Left lobe of liver (tissue), 2 donors: Measurements from ENCODE around the gene TNS1. TPM values are rescaled to one million over a fixed set of nuclear protein-coding genes. Genes with fewer than 3 reads are reported as not detected.

Experiments
- ATAC-seq: fragments of 200-7000 bp; cut with Tn5 transposase; one replicate; pipeline ENCODE4 v1.9.1; 2020; ENCODE audit warnings: mild to moderate bottlenecking, moderate library complexity
- DNase-seq: peaks from one replicate; pipeline ENCODE4 v3.0.0-alpha.2; 2020; ENCODE audit warnings: low spot score
- total RNA-seq: library from RNA; stranded (reverse); gene quantifications from one replicate; pipeline ENCODE4 v1.2.1, GENCODE V29; 2021
- donor health status: DM: no; HTN: no; CAD: no; lungs with moderate emphysema.
- donor health status: DM: no; HTN: yes; CAD: no.

TNS1 gene
- total RNA-seq, 1 donor from 2014 or later, result 102 TPM

DNA sequence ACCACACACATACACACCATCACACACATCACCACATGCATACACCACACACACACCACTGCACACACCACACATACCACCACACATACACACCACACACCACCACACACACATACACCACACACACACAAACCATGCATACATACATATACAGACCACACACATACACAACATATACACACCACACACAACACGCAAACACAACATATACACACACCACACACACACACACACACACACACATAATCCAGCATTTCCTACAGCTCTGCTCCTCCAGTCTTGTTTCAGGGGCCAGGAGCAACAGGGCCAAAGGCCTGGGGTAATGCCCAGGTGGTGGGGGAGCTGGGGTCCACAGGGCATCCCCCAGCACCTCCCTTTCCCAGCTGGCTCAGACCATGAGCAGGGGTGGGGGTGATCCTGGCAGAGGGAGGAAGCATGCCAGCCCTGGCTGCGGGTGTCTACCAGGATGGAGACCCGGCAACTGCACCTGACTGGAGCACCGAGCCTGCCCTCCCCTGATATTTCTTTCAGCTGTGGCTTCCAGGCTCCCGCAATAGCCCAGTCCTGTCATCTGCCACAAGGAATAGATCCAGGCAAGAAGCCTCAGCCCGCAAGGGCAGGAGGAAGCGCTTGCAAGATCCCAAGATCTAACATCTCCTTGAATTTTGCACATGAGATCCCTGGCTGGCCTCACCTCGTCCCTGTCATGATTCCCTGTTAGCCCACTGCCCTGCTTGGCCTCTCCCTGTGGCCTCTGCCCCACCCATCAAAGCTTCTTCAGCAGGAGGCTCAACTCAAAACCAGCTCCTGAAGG lies 196.9 kb downstream of the TNS1 start:
- ATAC-seq (no peak), DNase-seq (no peak)

DNA sequence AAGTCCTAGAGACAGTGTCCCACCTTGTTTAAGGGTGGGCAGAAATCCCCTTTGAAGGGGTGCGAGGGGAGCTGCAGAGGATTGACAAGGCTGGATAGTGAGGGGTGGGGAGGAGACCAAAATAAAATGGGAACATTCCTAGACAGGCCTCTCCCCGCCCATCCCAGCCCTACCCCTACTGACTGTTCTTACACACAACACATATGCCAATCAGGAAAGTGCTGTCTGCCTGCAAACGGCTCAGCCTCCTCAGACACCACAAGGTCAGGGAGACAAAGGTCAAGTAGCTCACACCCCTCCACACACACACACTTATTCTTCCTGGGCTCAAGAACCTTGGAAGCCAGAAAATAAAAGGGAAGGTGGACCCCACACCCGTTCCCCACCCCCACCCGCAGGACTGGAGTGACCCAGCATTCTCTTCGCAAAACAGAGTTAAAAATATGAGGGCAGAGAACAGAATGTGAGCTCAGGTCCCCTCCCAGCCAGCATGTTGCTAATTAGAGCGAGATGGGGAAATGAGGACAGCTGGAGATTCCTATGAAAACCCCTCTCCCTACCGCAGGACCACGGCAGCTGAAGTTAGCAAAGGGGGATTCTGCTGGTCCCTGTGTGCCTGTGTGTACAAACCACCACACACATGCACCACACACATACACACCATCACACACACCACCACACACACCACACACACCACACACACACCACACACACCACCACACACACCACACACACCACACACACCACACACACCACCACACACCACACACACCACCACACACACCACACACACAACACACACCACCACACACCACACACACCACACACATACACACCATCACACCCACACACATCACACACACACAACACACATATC lies 197.8 kb downstream of the TNS1 start:
- ATAC-seq (no peak), DNase-seq (no peak)

DNA sequence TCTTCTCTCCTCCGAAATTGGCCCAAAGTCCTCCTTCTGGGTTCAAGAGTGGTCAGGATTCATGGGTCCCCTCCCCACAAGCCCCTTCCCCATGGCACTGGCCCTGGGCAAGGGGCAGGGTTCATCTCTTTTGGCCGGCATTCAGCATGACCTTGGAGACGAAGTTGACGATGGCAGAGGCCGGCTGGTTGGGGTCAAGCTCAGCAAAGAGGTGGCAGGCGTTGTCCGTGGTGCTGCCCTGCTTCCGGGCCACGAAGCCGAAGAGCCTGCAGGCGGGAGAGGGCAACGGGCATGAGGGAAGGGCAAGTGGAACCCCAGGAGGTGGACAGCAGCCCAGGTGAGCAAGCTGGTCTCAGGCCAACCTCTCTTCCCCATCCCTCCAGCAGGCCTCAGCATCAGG lies 198.5 kb downstream of the TNS1 start:
- DNase-seq (no peak), ATAC-seq (peak; percentile 38)

DNA sequence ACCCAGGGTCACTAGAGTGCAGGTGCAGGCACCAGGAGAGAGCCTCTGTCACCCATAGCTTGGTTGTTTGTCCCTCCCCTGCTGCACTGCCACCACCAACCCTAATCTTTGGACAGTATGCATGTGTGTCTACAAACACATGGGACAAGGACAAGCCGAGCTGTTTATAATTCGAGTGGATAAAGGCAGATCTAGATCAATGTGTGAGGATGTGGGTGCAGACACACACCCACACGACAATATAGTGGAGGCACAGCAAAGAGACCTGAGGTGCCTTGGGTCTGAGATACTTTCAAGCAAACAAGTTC lies 199.2 kb downstream of the TNS1 start:
- ATAC-seq, result peak; percentile 2
- no peak for DNase-seq

DNA sequence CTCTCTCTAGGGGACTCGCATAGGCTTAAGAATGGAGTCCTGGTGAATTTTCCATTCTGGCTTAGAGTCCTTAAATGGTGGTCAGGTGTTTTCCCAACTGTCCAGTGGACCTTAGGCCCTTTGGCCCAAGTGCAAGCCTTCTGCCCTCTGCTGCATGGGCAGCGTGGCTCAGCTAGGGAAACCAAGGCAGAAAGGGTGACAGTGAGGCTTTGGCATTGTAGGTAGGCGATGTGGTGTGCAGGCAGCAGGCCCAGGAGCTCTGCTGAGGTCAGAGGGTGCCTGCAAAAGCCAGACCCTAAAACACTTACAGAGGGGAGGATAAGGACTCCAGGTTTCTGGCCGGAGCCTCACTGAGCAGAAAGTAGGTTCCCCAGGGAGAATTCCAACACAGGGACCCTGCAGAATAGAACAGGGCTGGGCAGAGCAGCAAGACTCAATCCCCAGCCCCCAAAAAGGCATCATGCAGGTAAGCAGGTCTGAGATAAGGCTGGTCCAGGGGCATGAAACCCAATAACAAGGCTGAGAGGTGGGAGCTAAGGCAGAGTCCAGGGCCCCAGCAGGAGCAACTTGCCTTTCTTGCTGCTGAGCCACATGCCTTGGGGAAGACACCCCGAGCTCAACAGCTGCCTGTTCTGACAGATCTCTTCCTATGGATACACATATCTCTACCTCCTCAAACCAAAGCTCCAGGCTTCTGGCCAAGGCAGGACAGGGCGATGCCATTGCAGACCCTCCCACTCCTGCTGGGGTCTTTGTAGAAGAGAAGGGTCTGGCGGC lies 199.7 kb downstream of the TNS1 start:
- ATAC-seq (no peak), DNase-seq (peak; percentile 30)

DNA sequence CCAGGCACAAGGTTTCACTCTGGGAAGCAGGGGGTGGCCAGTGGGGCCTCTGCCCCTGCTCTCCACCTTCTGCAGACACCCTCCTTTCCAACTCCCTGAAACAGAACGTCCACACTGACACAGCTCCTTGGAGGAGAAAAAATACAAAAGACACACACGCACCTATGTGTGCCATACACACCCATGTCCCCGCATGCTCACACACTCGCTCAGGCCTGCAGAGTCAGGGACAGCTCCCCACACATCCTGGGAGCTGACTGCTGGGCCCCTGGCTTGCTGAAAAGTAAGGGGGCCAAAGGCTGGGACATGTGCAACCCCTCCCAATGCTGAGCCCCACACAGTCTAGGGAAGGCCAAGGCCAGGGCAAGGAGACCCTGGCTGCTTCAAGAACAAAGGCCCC lies 200.5 kb downstream of the TNS1 start:
- no peak for DNase-seq
- no peak for ATAC-seq

DNA sequence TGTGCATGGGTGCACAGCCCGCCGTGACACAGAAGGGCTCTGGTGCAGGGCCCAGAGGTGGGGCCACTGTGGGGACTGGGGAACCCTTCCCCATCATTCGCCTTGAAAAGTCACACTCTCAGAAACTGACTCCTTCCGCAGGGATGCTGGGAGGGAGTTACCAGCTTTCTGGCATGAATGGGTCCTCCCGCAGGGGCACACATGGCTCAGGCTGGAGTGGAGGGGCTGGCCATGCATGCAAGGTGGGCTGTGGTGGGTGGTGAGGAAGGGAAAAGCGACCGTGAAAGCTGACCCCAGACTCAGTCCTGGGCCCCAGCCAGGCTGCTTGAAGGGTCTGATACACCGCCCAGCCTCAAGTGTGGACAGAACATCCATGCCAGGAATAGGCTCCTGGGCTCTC lies 201.1 kb downstream of the TNS1 start:
- peak; percentile 38 for DNase-seq
- ATAC-seq, result no peak

DNA sequence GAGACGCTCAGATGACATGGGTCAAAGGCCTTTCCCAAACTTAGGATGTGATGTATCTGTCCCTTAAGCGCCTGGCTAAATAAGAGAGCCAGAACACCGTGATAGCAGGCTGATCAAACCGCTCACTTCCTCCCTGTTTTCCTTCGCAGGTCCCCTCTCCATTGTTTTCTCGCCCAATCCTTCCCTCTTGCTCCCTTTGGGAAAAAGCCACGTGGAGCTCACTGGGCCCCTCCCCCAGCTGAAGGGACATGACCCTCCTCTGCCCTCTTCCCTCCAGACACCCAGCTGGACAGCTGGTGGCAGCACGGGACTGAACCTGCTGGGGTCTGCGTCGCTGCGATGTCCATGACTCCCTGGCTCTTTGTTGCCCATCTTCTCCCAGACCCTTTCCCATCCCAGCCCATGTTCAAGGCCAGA lies 201.7 kb downstream of the TNS1 start:
- DNase-seq (peak; percentile 38), ATAC-seq (no peak)

DNA sequence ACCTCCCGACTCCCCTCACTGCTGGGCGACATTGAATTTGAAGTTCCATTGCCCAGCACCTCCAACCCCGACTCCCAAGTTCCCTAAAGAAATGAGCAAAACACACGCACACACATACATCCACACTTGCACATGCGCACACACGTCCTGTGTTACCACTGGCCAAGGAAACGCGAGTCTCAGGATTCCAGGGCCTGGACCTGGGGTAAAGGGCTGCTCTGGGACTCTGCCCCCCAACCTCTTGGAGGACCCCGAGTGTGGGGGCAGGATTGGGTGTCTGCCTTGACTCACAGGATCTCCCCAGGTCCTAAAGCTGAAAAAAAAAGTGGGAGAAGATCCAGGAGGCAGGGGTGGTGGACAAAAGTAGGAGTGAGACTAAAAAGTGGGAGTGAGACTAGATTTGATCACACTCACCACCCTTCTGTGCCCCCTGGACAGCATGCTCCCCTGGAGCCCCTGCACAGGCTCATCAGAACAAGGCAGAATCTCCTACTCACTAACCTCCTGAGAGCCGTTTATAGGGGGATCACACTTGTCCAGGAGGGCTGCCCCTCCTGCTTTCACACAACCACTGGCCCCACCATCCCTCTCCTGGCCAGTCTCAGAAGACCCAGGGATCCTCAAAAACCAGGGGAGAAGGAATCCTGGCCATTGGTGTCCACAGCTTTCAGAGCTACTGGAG lies 202.2 kb downstream of the TNS1 start:
- no peak for DNase-seq
- no peak for ATAC-seq

DNA sequence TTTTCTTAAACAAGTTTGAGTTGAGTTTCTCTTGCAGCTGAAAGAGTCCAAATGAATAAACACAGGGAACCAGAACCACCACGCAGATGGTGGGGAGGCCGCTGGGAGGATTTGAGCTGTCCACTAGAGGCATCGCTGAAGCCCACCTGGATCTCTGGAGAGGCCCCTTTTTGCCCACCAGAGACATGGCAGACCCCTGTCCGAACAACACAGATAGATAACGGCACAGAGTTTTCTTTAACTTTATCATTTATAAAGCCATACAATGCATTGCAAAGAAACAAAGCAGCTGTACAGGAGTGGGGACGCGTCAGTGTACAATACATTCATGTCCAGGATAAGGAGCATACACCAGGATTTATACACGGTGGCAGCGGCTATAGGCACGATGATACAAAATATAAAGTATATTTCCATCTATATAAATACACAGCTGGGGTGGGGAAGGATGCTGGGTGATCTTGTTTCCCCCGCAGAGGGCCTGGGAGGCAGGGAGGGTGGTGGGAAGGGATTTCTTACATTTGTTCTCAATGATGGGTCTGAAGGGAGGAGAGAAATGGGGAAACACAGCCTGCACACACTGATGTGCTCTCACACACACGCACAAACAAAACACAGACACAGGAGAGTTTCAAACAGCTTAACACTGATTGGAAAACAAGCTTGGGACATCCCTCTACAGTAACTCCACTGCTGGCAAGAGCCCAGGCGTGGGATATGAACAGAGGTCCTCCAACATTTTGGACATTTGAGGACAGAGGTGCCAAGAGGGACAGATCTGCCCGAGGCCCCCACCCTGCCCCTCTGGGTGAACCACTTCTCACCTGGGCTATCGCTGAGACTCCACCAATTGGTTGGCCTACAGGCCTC lies 203.0 kb downstream of the TNS1 start:
- DNase-seq (peak; percentile 45), ATAC-seq (no peak)

DNA sequence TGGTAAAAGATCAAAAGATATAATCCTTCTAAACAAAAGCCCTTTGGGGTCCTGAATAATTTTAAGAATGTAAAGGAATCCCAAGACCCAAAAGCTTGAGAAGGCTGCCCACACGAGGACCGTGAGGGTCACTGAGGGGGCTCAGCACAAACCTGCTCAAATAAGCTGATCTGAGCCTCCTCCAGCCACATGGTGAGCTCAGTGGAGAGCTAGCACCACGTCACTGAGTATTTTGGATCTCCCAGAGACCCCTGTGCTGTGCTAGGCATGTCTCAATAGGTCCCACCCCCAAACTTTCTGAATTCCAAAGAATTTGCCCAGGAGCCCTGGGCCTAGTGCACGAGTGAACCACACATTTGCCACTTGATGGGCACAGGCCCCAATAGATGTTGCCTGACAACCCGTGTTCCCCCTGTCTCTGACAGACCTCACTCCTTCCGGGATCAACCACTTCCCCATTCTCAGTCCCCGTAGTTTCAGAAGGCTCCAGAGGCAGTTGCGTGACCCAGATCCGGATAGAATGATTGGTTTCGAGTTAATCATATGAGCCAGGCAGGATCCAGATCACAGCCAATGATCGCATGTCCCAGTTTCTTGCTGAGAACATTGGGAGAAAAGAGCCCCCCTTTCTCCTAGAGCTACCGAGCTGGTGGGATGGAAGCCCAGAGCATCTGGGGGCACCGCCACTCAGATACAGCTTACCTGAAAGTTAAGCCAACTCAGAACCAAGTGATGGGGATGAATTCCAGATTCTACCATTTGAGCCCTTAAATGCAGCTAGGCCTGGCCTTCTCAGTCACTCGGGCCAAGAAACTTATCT lies 203.8 kb downstream of the TNS1 start:
- ATAC-seq, result peak; percentile 4
- DNase-seq, result peak; percentile 42

DNA sequence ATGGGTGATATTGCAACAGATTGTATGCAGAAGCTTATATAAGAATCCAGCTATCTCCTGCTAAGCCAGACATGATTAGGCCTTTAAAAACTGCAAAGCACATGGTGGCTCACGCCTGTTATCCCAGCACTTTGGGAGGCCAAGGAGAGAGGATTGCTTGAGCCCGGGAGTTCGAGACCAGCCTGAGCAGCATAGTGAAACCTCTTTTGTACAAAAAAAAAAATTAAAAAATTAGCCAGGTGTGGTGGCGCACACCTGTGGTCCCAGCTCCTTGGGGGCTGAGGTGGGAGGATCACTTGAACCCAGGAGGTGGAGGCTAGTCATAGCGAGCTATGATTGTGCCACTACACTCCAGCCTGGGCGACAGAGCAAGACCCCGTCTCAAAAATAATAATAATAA lies 204.6 kb downstream of the TNS1 start:
- ATAC-seq (no peak), DNase-seq (peak; percentile 5)

DNA sequence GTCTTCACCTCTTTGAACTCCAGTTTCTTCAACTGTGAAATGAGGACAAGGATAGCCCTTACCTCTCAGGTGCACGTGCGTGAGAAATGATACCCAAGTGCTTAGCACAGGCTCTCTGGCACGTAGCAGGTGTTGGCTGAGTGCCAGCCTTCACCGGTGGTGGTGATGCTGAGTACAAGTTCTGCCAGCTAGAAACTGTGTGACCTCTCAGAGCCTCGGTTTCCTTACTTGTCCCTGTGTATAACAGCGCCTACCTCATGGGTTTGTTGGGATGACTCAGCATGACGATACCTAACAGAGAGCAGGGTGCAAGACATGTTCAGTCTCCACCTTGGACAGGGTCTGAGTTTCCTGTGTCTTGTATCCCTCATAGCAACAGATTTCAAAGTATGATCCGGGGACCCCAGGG lies 205.1 kb downstream of the TNS1 start:
- DNase-seq, result peak; percentile 71
- ATAC-seq, result peak; percentile 43

DNA sequence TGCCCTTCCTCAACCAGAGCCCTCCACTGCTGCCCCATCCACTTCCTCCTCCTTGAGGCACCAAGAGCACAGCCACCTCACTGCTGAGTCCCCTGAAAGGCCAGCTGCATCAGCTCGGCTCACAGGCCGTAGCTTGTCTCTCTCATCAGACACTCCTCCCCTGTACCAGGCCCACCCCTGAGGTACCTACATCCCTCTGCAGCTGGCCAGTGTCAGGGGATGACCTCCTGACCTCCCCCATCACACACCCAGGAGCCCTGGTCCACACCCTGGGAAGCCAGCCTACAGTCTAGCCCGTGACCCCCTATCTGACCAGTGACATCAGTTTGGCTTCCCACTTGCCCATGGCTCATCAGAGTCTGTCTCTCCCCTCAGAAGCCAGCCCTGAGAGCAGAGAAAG lies 205.6 kb downstream of the TNS1 start:
- peak; percentile 13 for ATAC-seq

DNA sequence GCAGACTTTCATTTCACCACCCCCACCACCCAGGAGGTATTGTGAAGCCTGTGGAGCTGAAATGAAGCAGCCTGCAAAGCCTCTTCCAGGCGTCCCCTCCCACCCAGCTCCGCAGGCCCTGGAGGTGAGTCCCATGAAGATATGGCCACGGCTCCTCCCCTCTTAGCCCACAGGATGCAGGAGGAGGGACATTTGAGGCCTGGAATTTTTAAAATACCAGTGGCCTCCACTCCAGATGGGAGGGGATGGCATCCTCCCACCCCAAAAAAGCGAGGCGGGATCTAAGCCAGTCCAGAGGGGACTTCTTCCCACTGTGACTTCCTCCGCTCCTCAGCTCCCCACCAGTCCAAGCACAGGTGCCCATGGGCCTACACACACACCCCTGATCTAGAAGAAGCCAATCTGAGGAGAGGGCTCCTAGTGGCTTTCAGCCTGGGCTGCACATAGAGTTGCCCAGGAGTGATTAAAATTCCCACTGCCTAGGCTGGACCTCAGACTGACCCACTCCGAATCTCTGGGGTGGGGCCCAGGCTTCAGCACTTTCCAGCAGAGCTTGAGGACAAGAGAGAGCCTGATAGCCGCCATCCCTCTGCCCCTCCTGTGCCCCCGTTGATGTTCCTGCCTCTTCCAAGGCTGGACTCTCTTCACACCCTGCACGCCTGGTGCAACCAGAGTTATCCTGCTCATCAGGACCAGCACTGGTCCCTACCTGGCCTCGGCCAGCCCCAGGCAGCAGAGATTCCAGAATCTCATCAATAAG lies 206.9 kb downstream of the TNS1 start:
- DNase-seq, result peak; percentile 37
- no peak for ATAC-seq

More for the DNA sequence above, 205.6 kb downstream of the TNS1 start:
- peak; percentile 38 for DNase-seq

DNA sequence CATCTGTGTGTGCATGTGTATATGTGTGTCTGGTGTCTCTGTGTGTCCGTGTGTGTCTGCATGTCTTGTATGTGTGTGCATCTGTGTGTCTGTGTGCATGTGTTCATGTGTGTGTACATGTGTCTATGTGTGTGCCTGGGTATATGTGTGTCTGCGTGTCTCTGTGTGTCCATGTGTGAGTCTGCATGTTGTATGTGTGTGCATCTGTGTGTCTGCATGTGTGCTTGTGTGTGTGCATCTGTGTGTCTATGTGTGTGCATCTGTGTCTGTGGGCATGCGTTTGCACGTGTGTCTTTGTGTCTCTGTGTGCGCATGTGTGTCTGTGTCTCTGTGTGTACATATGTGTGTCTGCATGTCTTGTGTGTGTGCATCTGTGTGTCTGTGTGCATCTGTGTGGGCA lies 207.7 kb downstream of the TNS1 start:
- DNase-seq (peak; percentile 21), ATAC-seq (no peak)

DNA sequence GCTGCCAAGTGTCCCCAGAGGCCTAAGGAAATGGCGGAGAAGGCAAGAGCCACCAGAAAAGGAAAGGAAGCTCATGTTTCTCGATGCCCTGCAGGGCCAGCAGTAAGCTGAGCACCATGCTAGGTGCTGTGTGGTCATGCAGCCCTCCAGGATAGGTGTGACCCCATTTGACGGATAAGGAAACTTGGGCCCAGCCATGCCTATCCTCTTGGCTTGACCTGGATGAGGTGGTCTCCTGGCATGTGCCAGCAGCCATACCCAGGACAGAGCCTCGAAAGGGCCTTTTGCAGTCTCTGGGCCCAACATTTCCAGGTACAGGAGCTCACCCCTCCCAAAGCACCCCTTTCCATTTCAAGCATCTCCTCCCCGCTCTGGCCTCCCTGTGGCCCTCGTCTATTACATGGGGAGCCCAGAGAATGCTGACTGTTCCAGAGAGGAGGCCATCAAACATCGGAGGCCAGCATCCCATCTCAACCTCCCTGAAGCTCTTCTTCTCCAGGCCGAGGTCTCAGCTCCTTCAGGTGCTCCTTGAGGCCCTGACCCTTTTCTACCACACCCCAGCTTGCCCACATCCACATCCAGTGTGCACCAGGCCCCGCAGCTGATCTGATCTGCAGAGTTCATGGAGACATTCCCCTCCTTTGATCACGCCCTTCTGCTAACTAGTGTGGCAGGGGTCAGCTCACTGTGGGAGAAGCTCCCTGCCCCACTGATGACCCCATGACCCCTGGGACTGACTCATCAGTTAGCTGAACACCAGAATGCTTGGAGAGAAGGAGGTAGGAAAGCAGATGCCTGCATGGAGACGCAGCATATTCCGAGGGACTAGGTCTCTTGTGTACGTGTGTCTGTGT lies 208.4 kb downstream of the TNS1 start:
- DNase-seq, result peak; percentile 38
- no peak for ATAC-seq
